Lung (tissue), 12 donors: ENCODE data around the gene LGALS16. TPM values are rescaled to one million over a fixed set of nuclear protein-coding genes. Genes with fewer than 3 reads are reported as not detected.
"Not testable (repeated sequence)": the region's sequence is repeated elsewhere in the genome, so short reads cannot be mapped to it uniquely, and the experiment has no call there.

Experiments used
- ATAC-seq: fragments of 200-7000 bp; cut with Tn5 transposase; one replicate; pipeline ENCODE4 v1.9.1; 2020; ENCODE audit warnings: moderate number of reproducible peaks; ENCODE audit not compliant: insufficient read depth, low FRiP score
- DNase-seq, 3 donors: peaks; one replicate each; pipeline ENCODE4 v3.0.0-alpha.2; 2013 to 2017
- H3K27ac ChIP-seq, 2 donors: one replicate each; pipeline ENCODE4 v1.5.1; 2013; ENCODE audit warnings: mild to moderate bottlenecking in 2 of 2, moderate library complexity in 2 of 2, control low read depth in 1 of 2, inconsistent platforms in 1 of 2, low read depth in 1 of 2, low read length in 1 of 2
- H3K27me3 ChIP-seq, 3 donors: one replicate each; pipeline ENCODE4 v1.5.1; 2013; ENCODE audit warnings: low read length in 2 of 3; ENCODE audit not compliant: control insufficient read depth in 3 of 3, insufficient read depth in 3 of 3
- H3K36me3 ChIP-seq, 4 donors: one replicate each; pipeline ENCODE4 v1.5.1; 2013; ENCODE audit warnings: low read length in 4 of 4, mild to moderate bottlenecking in 1 of 4, moderate library complexity in 1 of 4; ENCODE audit not compliant: control insufficient read depth in 4 of 4, insufficient read depth in 4 of 4
- H3K4me1 ChIP-seq, 5 donors: one replicate each; pipeline ENCODE4 v1.5.1; 2013; ENCODE audit warnings: low read length in 5 of 5, mild to moderate bottlenecking in 2 of 5, moderate library complexity in 1 of 5; ENCODE audit not compliant: control insufficient read depth in 5 of 5, insufficient read depth in 5 of 5
- H3K4me3 ChIP-seq: one replicate; pipeline ENCODE4 v1.5.1; 2013; ENCODE audit warnings: mild to moderate bottlenecking, control low read depth, moderate library complexity
- H3K9ac ChIP-seq, 2 donors: one replicate each; pipeline ENCODE4 v1.5.1; 2013; ENCODE audit warnings: low read length in 2 of 2, control low read depth in 1 of 2; ENCODE audit not compliant: insufficient read depth in 1 of 2
- H3K9me3 ChIP-seq, 4 donors: one replicate each; pipeline ENCODE4 v1.5.1; 2013; ENCODE audit warnings: low read length in 3 of 4, mild to moderate bottlenecking in 1 of 4, moderate library complexity in 1 of 4; ENCODE audit not compliant: control insufficient read depth in 4 of 4, insufficient read depth in 3 of 4
- CTCF ChIP-seq: IDR thresholded peaks from 2 replicates; pipeline ENCODE4 v1.5.1; 2012; ENCODE audit warnings: mild to moderate bottlenecking; ENCODE audit errors: control extremely low read depth, extremely low read depth
- WGBS, 2 donors: extraction: QIAGEN DNeasy Blood & Tissue Kit; methylation state at CpG; one replicate each; pipeline ENCODE4 v1.1.7; 2013; 5-methylcytosine and 5-hydroxymethylcytosine counted together
- polyA plus RNA-seq, 2 donors: library from polyadenylated mRNA; stranded (reverse); fragments of 200-250 nt; gene quantifications; one replicate each; pipeline ENCODE4 v1.2.1, GENCODE V29; 2013
- total RNA-seq, 2 donors: library from RNA; depleted of rRNA in 1 of 2; stranded (reverse); fragments of >200 nt in 1 of 2; gene quantifications; one replicate each; pipeline ENCODE4 v1.2.1, GENCODE V29; 2014 to 2021
- donor health status: control.
- donor health status: control.
- donor health status: Bipolar disorder and iron deficiency.
- donor health status: healthy.
- donor health status: DM: yes; HTN: yes; CAD: no.

LGALS16 gene
- total and polyA plus RNA-seq, 4 donors: not detected

- no peak overlapping the region for H3K9ac ChIP-seq
- no peak overlapping the region for H3K27ac ChIP-seq
- ATAC-seq (no peak), DNase-seq (no peak)
- H3K9me3 ChIP-seq: no peaks in the 10 kb centered on the region
- H3K4me1 ChIP-seq: no peaks in the 10 kb centered on the region
- no peak overlapping the region for H3K4me3 ChIP-seq
- no peaks in the 10 kb centered on the region for H3K36me3 ChIP-seq
- WGBS, 2 donors: 73 to 84% methylated on average over 4 of the region's 4 CpGs
- no peaks in the 10 kb centered on the region for H3K27me3 ChIP-seq
- no peak for TF ChIP-seq CTCF
Measured at GRCh38 chr19:39659791-39660190, 4.1 kb downstream of the LGALS16 start.

GRCh38 chr19:39660661-39661060, 4.9 kb downstream of the LGALS16 start:
- Histone ChIP-seq H3K9me3 (peaks cover 0 to under 1% (median 0%) of the 10 kb centered on the region in 4 donors), H3K4me3 (no peak overlapping the region), H3K9ac (no peak overlapping the region), H3K4me1 (no peaks in the 10 kb centered on the region), H3K36me3 (no peaks in the 10 kb centered on the region), H3K27ac (no peak overlapping the region), H3K27me3 (no peaks in the 10 kb centered on the region)
- DNase-seq: no peak
- no peak for ATAC-seq
- TF ChIP-seq CTCF: no peak
- 79 to 89% methylated on average over 4 of the region's 4 CpGs for WGBS, 2 donors

GRCh38 chr19:39661565-39661964, 5.9 kb downstream of the LGALS16 start:
- Histone ChIP-seq H3K27ac (no peak overlapping the region), H3K4me3 (no peak overlapping the region), H3K9ac (no peak overlapping the region), H3K4me1 (no peaks in the 10 kb centered on the region), H3K9me3 (peaks cover 0 to 2% (median 0%) of the 10 kb centered on the region in 4 donors), H3K27me3 (no peaks in the 10 kb centered on the region), H3K36me3 (no peaks in the 10 kb centered on the region)
- no peak for TF ChIP-seq CTCF
- no peak for DNase-seq
- ATAC-seq: no peak

- WGBS, 2 donors: 75 to 84% methylated on average over 2 of the region's 3 CpGs
- not testable (repeated sequence) for H3K9ac ChIP-seq, H3K4me1 ChIP-seq, H3K27me3 ChIP-seq, H3K27ac ChIP-seq, H3K36me3 ChIP-seq, DNase-seq, ATAC-seq, H3K4me3 ChIP-seq, H3K9me3 ChIP-seq
Measured at GRCh38 chr19:39669860-39670259, 14.1 kb downstream of the LGALS16 start.
